ENCODE measurements around the gene MROH9.

DNA sequence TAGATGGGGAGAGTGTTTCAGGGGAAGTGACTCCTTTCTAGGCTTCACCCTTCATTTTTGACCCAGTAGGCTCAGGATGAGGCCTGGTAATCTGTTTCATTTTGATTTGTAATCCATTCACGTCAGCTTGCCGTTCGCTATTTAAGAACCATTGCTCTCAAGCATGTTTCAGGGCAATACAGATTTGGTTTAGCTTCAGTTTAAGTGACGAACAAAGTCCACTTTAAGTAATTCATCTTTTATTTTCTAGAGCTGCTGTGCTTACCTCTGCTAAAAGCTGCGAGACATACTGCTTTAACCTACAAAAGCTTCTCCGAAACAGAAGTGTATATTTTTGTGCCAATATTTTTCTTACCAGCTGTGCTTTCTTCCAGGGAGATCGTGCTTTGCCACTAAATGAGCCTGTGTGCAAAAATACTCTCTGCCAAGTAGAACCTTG, 146.4 kb downstream of the MROH9 start:
- TF ChIP-seq, protein P1, sequence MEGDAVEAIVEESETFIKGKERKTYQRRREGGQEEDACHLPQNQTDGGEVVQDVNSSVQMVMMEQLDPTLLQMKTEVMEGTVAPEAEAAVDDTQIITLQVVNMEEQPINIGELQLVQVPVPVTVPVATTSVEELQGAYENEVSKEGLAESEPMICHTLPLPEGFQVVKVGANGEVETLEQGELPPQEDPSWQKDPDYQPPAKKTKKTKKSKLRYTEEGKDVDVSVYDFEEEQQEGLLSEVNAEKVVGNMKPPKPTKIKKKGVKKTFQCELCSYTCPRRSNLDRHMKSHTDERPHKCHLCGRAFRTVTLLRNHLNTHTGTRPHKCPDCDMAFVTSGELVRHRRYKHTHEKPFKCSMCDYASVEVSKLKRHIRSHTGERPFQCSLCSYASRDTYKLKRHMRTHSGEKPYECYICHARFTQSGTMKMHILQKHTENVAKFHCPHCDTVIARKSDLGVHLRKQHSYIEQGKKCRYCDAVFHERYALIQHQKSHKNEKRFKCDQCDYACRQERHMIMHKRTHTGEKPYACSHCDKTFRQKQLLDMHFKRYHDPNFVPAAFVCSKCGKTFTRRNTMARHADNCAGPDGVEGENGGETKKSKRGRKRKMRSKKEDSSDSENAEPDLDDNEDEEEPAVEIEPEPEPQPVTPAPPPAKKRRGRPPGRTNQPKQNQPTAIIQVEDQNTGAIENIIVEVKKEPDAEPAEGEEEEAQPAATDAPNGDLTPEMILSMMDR (IDR thresholded peaks at IDR 0.05 in 2 of 3, conservative IDR thresholded peaks at IDR 0.05 in 1 of 3; ENCODE audit: borderline replicate concordance in 1 of 3, insufficient read depth in 1 of 3, low read depth in 2 of 3, low read length in 2 of 3), result no peak
- TF ChIP-seq ELF1 (IDR thresholded peaks at IDR 0.05; ENCODE audit: borderline replicate concordance, low read depth) (no peak), POLR2A (IDR thresholded peaks at IDR 0.05; ENCODE audit: borderline replicate concordance, extremely low read depth, insufficient read depth, insufficient read length) (no peak), RAD21 (IDR thresholded peaks at IDR 0.05; ENCODE audit: low read depth) (no peak), EZH2phosphoT487 (IDR thresholded peaks at IDR 0.05; ENCODE audit: borderline replicate concordance) (no peak)

Data from HCT116 (cell line).